Endothelial cell of umbilical vein (primary cell): ENCODE data around the gene COQ5. TPM values are rescaled to one million over a fixed set of nuclear protein-coding genes. Genes with fewer than 3 reads are reported as not detected.

Experiments used
- BruUV-seq: library from RNA; stranded (reverse); fragments of 400-500 nt; replicated peaks from 2 replicates; lab custom pipeline; 2021; lab: Mats Ljungman, UMichigan
- CTCF ChIA-PET: fragments of 300-600, 350-600 bp; sonication (Branson Sonifier 250); formaldehyde crosslinking; loops from one replicate; lab custom pipeline; 2021; ENCODE audit warnings: antibody characterized with exemption, inconsistent platforms; lab: Charles Lee
- POLR2A ChIA-PET: fragments of 300-600, 350-600 bp; sonication (Branson Sonifier 250); formaldehyde crosslinking; loops from one replicate; lab custom pipeline; 2021; ENCODE audit warnings: antibody characterized with exemption, inconsistent platforms; lab: Charles Lee
- DNase-seq: peaks from one replicate; pipeline ENCODE4 v3.0.0-alpha.2; 2011; ENCODE audit warnings: low read depth, low spot score
- FAIRE-seq: peaks from 2 replicates; lab custom pipeline; 2011; peaks lifted over from hg19 to GRCh38; lab: Jason Lieb, UNC
- H2AFZ ChIP-seq: 2 replicates; pipeline ENCODE4 v1.6.0; 2012; ENCODE audit warnings: low read depth, low read length, control low read depth, inconsistent platforms
- H3K27ac ChIP-seq: 2 replicates; pipeline ENCODE4 v1.5.1; 2011; ENCODE audit warnings: low read depth, mild to moderate bottlenecking, control low read depth, low read length, moderate library complexity; ENCODE audit not compliant: insufficient read depth
- H3K27me3 ChIP-seq, 2 experiments: 2 replicates each; pipeline versions ENCODE4 v1.6.0 to v1.6.1; 2011; ENCODE audit warnings: low read length in 2 of 2, mixed read lengths in 1 of 2; ENCODE audit not compliant: control insufficient read depth in 2 of 2, insufficient read depth in 2 of 2
- H3K36me3 ChIP-seq, 2 experiments: 2 replicates in 1 of 2; 3 replicates in 1 of 2; pipeline ENCODE4 v1.5.1; 2011; ENCODE audit warnings: low read length in 2 of 2, mild to moderate bottlenecking in 1 of 2, moderate library complexity in 1 of 2; ENCODE audit not compliant: control insufficient read depth in 2 of 2, insufficient read depth in 2 of 2; ENCODE audit errors: extremely low read depth in 1 of 2
- H3K4me1 ChIP-seq: 3 replicates; pipeline ENCODE4 v1.5.1; 2011; ENCODE audit warnings: mild to moderate bottlenecking, low read length; ENCODE audit not compliant: control insufficient read depth, insufficient read depth; ENCODE audit errors: extremely low read depth
- H3K4me2 ChIP-seq: 2 replicates; pipeline ENCODE4 v1.6.1; 2011; ENCODE audit warnings: low read length, control low read depth, mixed read lengths; ENCODE audit not compliant: insufficient read depth
- H3K4me3 ChIP-seq, 3 experiments: fragments of 200-600 bp in 1 of 3; sonication (generic), shearing (Covaris generic) in 1 of 3; replicated peaks in 1 of 3; 2 replicates each; pipeline ENCODE4 v1.5.1; 2011 to 2016; ENCODE audit warnings: control low read depth in 3 of 3, low read length in 3 of 3, mild to moderate bottlenecking in 2 of 3, inconsistent platforms in 1 of 3, low read depth in 1 of 3, moderate library complexity in 1 of 3; ENCODE audit not compliant: insufficient read depth in 1 of 3
- H3K79me2 ChIP-seq: 2 replicates; pipeline ENCODE4 v1.6.0; 2012; ENCODE audit warnings: low read length, inconsistent platforms; ENCODE audit not compliant: control insufficient read depth, insufficient read depth
- H3K9ac ChIP-seq: replicated peaks from 2 replicates; pipeline ENCODE3; 2011; ENCODE audit warnings: low read length, control low read depth; ENCODE audit not compliant: insufficient read depth; ENCODE audit errors: extremely low read depth
- H3K9me1 ChIP-seq: replicated peaks from 3 replicates; pipeline ENCODE4 v1.6.0; 2011; ENCODE audit warnings: mild to moderate bottlenecking, low read length; ENCODE audit not compliant: control insufficient read depth, insufficient read depth; ENCODE audit errors: extremely low read depth
- H3K9me3 ChIP-seq: replicated peaks from 2 replicates; pipeline ENCODE4 v1.5.1; 2012; ENCODE audit warnings: low read length, inconsistent platforms; ENCODE audit not compliant: control insufficient read depth, insufficient read depth
- H4K20me1 ChIP-seq: replicated peaks from 2 replicates; pipeline ENCODE3; 2011; ENCODE audit warnings: mild to moderate bottlenecking, low read length; ENCODE audit not compliant: control insufficient read depth, insufficient read depth; ENCODE audit errors: extremely low read depth
- CTCF ChIP-seq, 2 donors: IDR thresholded peaks; 1 replicate in 1 of 2; 2 replicates in 1 of 2; pipeline ENCODE4 v1.5.1; 2011; ENCODE audit warnings: low read length in 2 of 2, mild to moderate bottlenecking in 2 of 2, moderate library complexity in 2 of 2, control low read depth in 1 of 2, inconsistent platforms in 1 of 2, low read depth in 1 of 2; ENCODE audit not compliant: insufficient read depth in 1 of 2; ENCODE audit errors: extremely low read depth in 1 of 2
- EZH2 ChIP-seq: IDR thresholded peaks from 2 replicates; pipeline ENCODE4 v1.6.1; 2012; ENCODE audit warnings: borderline replicate concordance, low read depth, mild to moderate bottlenecking, moderate library complexity, low read length, inconsistent platforms; ENCODE audit not compliant: severe bottlenecking
- FOS ChIP-seq: IDR thresholded peaks from 2 replicates; pipeline ENCODE4 v1.6.1; 2011; ENCODE audit warnings: mild to moderate bottlenecking, low read length, moderate library complexity, borderline replicate concordance; ENCODE audit not compliant: insufficient read depth
- MAX ChIP-seq: IDR thresholded peaks from 2 replicates; pipeline ENCODE4 v1.6.1; 2011; ENCODE audit not compliant: insufficient read depth, insufficient read length
- MYC ChIP-seq: IDR thresholded peaks from one replicate; pipeline ENCODE4 v1.6.1; 2011; ENCODE audit warnings: mild to moderate bottlenecking, low read depth, low read length
- POLR2A ChIP-seq: IDR thresholded peaks from 2 replicates; pipeline ENCODE4 v1.6.1; 2012; ENCODE audit warnings: low read depth, mild to moderate bottlenecking, control low read depth, low read length
- POLR2AphosphoS5 ChIP-seq: IDR thresholded peaks from 2 replicates; pipeline ENCODE4 v1.6.1; 2012; ENCODE audit warnings: low read depth, mild to moderate bottlenecking, control low read depth, low read length, moderate library complexity; ENCODE audit not compliant: insufficient read depth
- dilution Hi-C: fragments of 300-500 bp; cut with MboI; formaldehyde crosslinking; loops from one replicate; pipeline ENCODE4 v1.15.0; 2019; ENCODE audit warnings: low sequenced_read_pairs; ENCODE audit not compliant: extremely low pct_ligation_motif_present
- intact Hi-C: fragments of 100-400 bp; cut with micrococcal nuclease; formaldehyde crosslinking; loops from one replicate; pipeline ENCODE4 v1.10.0; 2022
- polyA plus RNA-seq, 4 experiments: library from polyadenylated mRNA; depleted of rRNA in 3 of 4; stranded (reverse) in 3 of 4; unstranded in 1 of 4; fragments of >200 nt; gene quantifications; 2 replicates each; pipeline versions ENCODE4 v1.2.1 to v1.2.3, GENCODE V29; 2011 to 2012; ENCODE audit warnings: missing spikeins in 1 of 4
- total RNA-seq: library from RNA; stranded (reverse); gene quantifications from 2 replicates; pipeline ENCODE4 v1.2.3, GENCODE V29; 2021

The COQ5 gene
- total and polyA plus RNA-seq, 2 donors (not counting 3 experiments of a cell fraction or from before 2014, with no cell fraction given): 19.7 to 23.7 TPM

- Histone ChIP-seq H4K20me1 (peaks cover 2% of the 10 kb centered on the region), H3K4me2 (no peak overlapping the region), H3K36me3 (peaks cover 34 to 43% of the 10 kb centered on the region in 2 experiments), H2AFZ (no peak overlapping the region), H3K9ac (no peak overlapping the region), H3K27me3 (no peaks in the 10 kb centered on the region), H3K9me1 (no peaks in the 10 kb centered on the region), H3K27ac (no peak overlapping the region), H3K4me1 (no peaks in the 10 kb centered on the region), H3K4me3 (no peak overlapping the region), H3K9me3 (no peaks in the 10 kb centered on the region), H3K79me2 (peaks cover 50% of the 10 kb centered on the region)
- no peak for DNase-seq
- no TSS peak for BruUV-seq
- intact Hi-C loops (no loop called here), dilution Hi-C loops (no loop called here)
- FAIRE-seq: no peak
- POLR2A ChIA-PET: no interaction called here
- no peak for TF ChIP-seq EZH2
- no peak for TF ChIP-seq POLR2AphosphoS5
- TF ChIP-seq POLR2A: no peak
- TF ChIP-seq MYC: no peak
- TF ChIP-seq CTCF (IDR thresholded peaks at IDR 0.05; ENCODE audit: extremely low read depth in 1 of 2, insufficient read depth in 1 of 2, low read depth in 1 of 2, low read length in 2 of 2): no peak
- no peak for TF ChIP-seq MAX
- TF ChIP-seq FOS: no peak
- CTCF ChIA-PET: interaction anchor here (0.8 to 1.4 kb wide), 3 partner anchors 8 to 162 kb away, joined by 3 read pairs; partner anchors contain the start of gene SIRT4
These were observed 65.2 kb downstream of the COQ5 start for GRCh38 chr12:120463712-120464111.
